GM23338 (cell line): ENCODE measurements around the gene CDH5. TPM values are rescaled to one million over a fixed set of nuclear protein-coding genes. Genes with fewer than 3 reads are reported as not detected.

Experiments
- ATAC-seq: fragments of 200-7000 bp; cut with Tn5 transposase; 3 replicates; pipeline ENCODE4 v1.9.1; 2020
- DNase-seq: peaks from one replicate; pipeline ENCODE4 v3.0.0-alpha.2; 2015; ENCODE audit warnings: low spot score
- H2AFZ ChIP-seq: fragments of 200-600 bp; sonication (generic); 2 replicates; pipeline ENCODE4 v1.8.0; 2016; ENCODE audit warnings: antibody characterized with exemption, mild to moderate bottlenecking, moderate library complexity
- H3F3A ChIP-seq: fragments of 200-600 bp; sonication (generic); replicated peaks from 2 replicates; pipeline ENCODE4 v1.8.0; 2017; ENCODE audit warnings: antibody characterized with exemption, mixed run types, low read depth
- H3K27ac ChIP-seq: fragments of 200-600 bp; sonication (generic); 2 replicates; pipeline ENCODE4 v1.6.1; 2016; ENCODE audit warnings: low read depth
- H3K27me3 ChIP-seq: fragments of 200-600 bp; sonication (generic); 2 replicates; pipeline ENCODE4 v1.8.0; 2016; ENCODE audit warnings: mild to moderate bottlenecking, mixed run types, moderate library complexity; ENCODE audit not compliant: insufficient read depth
- H3K36me3 ChIP-seq: fragments of 200-600 bp; sonication (generic); 2 replicates; pipeline ENCODE4 v1.8.0; 2016; ENCODE audit warnings: mild to moderate bottlenecking; ENCODE audit not compliant: insufficient read depth
- H3K4me1 ChIP-seq: fragments of 200-600 bp; sonication (generic); 2 replicates; pipeline ENCODE4 v1.8.0; 2016; ENCODE audit warnings: mild to moderate bottlenecking, moderate library complexity; ENCODE audit not compliant: insufficient read depth
- H3K4me2 ChIP-seq: fragments of 200-600 bp; sonication (generic); 2 replicates; pipeline ENCODE4 v1.7.1; 2017; ENCODE audit warnings: mixed run types
- H3K4me3 ChIP-seq: fragments of 200-600 bp; sonication (generic); 2 replicates; pipeline ENCODE4 v1.6.1; 2016; ENCODE audit warnings: mixed run types
- H3K79me2 ChIP-seq: fragments of 200-600 bp; sonication (generic); replicated peaks from 2 replicates; pipeline ENCODE4 v1.8.0; 2017; ENCODE audit warnings: mild to moderate bottlenecking; ENCODE audit not compliant: insufficient read depth
- H3K9me2 ChIP-seq: fragments of 200-600 bp; sonication (generic); 2 replicates; pipeline ENCODE4 v1.8.0; 2017; ENCODE audit not compliant: insufficient read depth
- H4K20me1 ChIP-seq: fragments of 200-600 bp; sonication (generic); replicated peaks from 2 replicates; pipeline ENCODE4 v1.8.0; 2017; ENCODE audit warnings: mild to moderate bottlenecking; ENCODE audit not compliant: insufficient read depth
- H3K27ac Mint-ChIP-seq: 2 replicates; pipeline ENCODE4 v1.8.0; 2020; ENCODE audit warnings: inconsistent platforms, mild to moderate bottlenecking, moderate library complexity, mixed read lengths
- H3K27me3 Mint-ChIP-seq: 3 replicates; pipeline ENCODE4 v1.8.0; 2022; ENCODE audit warnings: low read depth, mild to moderate bottlenecking, moderate library complexity, mixed read lengths, inconsistent platforms; ENCODE audit not compliant: insufficient read depth, poor library complexity
- H3K36me3 Mint-ChIP-seq: 3 replicates; pipeline ENCODE4 v1.8.0; 2021; ENCODE audit warnings: low read depth, mild to moderate bottlenecking, inconsistent platforms, moderate library complexity, mixed read lengths
- H3K4me1 Mint-ChIP-seq: 3 replicates; pipeline ENCODE4 v1.8.0; 2020; ENCODE audit warnings: mild to moderate bottlenecking, inconsistent platforms, mixed read lengths
- H3K4me3 Mint-ChIP-seq: 3 replicates; pipeline ENCODE4 v1.8.0; 2021; ENCODE audit warnings: moderate library complexity, mild to moderate bottlenecking, inconsistent platforms, mixed read lengths
- H3K9me3 Mint-ChIP-seq: 3 replicates; pipeline ENCODE4 v1.8.0; 2020; ENCODE audit warnings: moderate library complexity, mild to moderate bottlenecking, inconsistent platforms, mixed read lengths
- CREB1 ChIP-seq: fragments of 250-450 bp; sonication (Bioruptor Pico); IDR thresholded peaks from 2 replicates; pipeline ENCODE4 v1.5.0; 2020; ENCODE audit warnings: low read depth, mild to moderate bottlenecking, moderate library complexity
- CTCF ChIP-seq, 2 experiments: fragments of 200-600 bp in 1 of 2; sonication (generic) in 1 of 2; conservative IDR thresholded peaks; 2 replicates each; pipeline versions ENCODE4 v1.5.1 to v1.6.1; 2016 to 2017; ENCODE audit warnings: antibody characterized with exemption in 2 of 2, low read depth in 2 of 2, mild to moderate bottlenecking in 2 of 2, moderate library complexity in 1 of 2
- ETS1 ChIP-seq: IDR thresholded peaks from 2 replicates; pipeline ENCODE4 v1.6.1; 2016; ENCODE audit warnings: antibody characterized with exemption
- EZH2 ChIP-seq: fragments of 200-600 bp; sonication (generic); IDR thresholded peaks from one replicate; pipeline ENCODE4 v1.8.0; 2017; ENCODE audit warnings: antibody characterized with exemption, mild to moderate bottlenecking, low read depth; ENCODE audit not compliant: unreplicated experiment
- EZH2phosphoT487 ChIP-seq: fragments of 200-600 bp; sonication (generic); IDR thresholded peaks from one replicate; pipeline ENCODE4 v1.8.1; 2018; ENCODE audit warnings: antibody characterized with exemption; ENCODE audit not compliant: unreplicated experiment
- JUNB ChIP-seq: IDR thresholded peaks from one replicate; pipeline ENCODE4 v1.6.1; 2016; ENCODE audit warnings: antibody characterized with exemption; ENCODE audit not compliant: unreplicated experiment
- NANOG ChIP-seq: IDR thresholded peaks from 2 replicates; pipeline ENCODE4 v1.6.1; 2016; ENCODE audit warnings: antibody characterized with exemption, borderline replicate concordance
- POLR2AphosphoS5 ChIP-seq: IDR thresholded peaks from 2 replicates; pipeline ENCODE4 v1.6.1; 2016; ENCODE audit warnings: antibody characterized with exemption, low read depth
- REST ChIP-seq: IDR thresholded peaks from one replicate; pipeline ENCODE4 v1.6.1; 2018; ENCODE audit warnings: antibody characterized with exemption; ENCODE audit not compliant: unreplicated experiment
- STAT1 ChIP-seq: IDR thresholded peaks from one replicate; pipeline ENCODE4 v1.6.1; 2016; ENCODE audit warnings: antibody characterized with exemption; ENCODE audit not compliant: unreplicated experiment
- ZNF114 ChIP-seq: fragments of 250-450 bp; sonication (Bioruptor Pico); IDR thresholded peaks from 2 replicates; pipeline ENCODE4 v1.5.0; 2020; ENCODE audit warnings: mild to moderate bottlenecking, moderate library complexity
- ZNF331 ChIP-seq: fragments of 250-450 bp; sonication (Bioruptor Pico); IDR thresholded peaks from 2 replicates; pipeline ENCODE4 v1.5.0; 2020; ENCODE audit warnings: low read depth, mild to moderate bottlenecking, moderate library complexity
- ZNF462 ChIP-seq: fragments of 250-450 bp; sonication (Bioruptor Pico); IDR thresholded peaks from 2 replicates; pipeline ENCODE4 v1.5.0; 2020; ENCODE audit warnings: mild to moderate bottlenecking, moderate library complexity
- polyA plus RNA-seq: library from polyadenylated mRNA; unstranded; fragments of >200 nt; fragmentation: Nextera tagmentation; extraction: Ambion mirVana; gene quantifications from 2 replicates; pipeline ENCODE4 v1.2.1, GENCODE V29; 2016
- total RNA-seq: library from RNA; depleted of rRNA; stranded (reverse); fragments of >200 nt; shearing (Covaris generic); gene quantifications from 2 replicates; pipeline ENCODE4 v1.2.3, GENCODE V29; 2014

Gene CDH5
- total and polyA plus RNA-seq, 2 experiments from 2014 or later: 0.18 TPM; not detected in 1

GRCh38 chr16:66365651-66366050 is 840 bp upstream of the CDH5 start:
- no peak for ATAC-seq
- no peak overlapping the region for H3K4me2 ChIP-seq
- no peak overlapping the region for H3K27ac ChIP-seq
- no peak overlapping the region for H3K4me3 ChIP-seq
- H3K4me3 Mint-ChIP-seq: no peak overlapping the region
- H2AFZ ChIP-seq: no peak overlapping the region
- H4K20me1 ChIP-seq: no peaks in the 10 kb centered on the region
- no peaks in the 10 kb centered on the region for H3K9me2 ChIP-seq
- H3F3A ChIP-seq: no peaks in the 10 kb centered on the region
- peaks cover 49% of the 10 kb centered on the region for H3K4me1 Mint-ChIP-seq
- no peak for TF ChIP-seq REST
- no peak for TF ChIP-seq ETS1
- no peak for TF ChIP-seq EZH2phosphoT487
- TF ChIP-seq CTCF (conservative IDR thresholded peaks at IDR 0.05; ENCODE audit: low read depth in 2 of 2): no peak
- no peak for TF ChIP-seq ZNF114 (CRISPR knock-in tag)
- no peak for TF ChIP-seq JUNB
- no peak for TF ChIP-seq CREB1 (CRISPR knock-in tag)
- TF ChIP-seq ZNF462 (CRISPR knock-in tag): no peak
- TF ChIP-seq STAT1: no peak
- TF ChIP-seq NANOG: no peak
- TF ChIP-seq EZH2: no peak
- no peak for TF ChIP-seq ZNF331
- TF ChIP-seq POLR2AphosphoS5: no peak
- H3K27ac Mint-ChIP-seq: no peak overlapping the region
- no peaks in the 10 kb centered on the region for H3K36me3 ChIP-seq
- peaks cover 9% of the 10 kb centered on the region; the same call in 1 of the 2 replicates for H3K4me1 ChIP-seq
- no peaks in the 10 kb centered on the region for H3K27me3 ChIP-seq
- no peaks in the 10 kb centered on the region for H3K36me3 Mint-ChIP-seq
- DNase-seq: no peak
- no peaks in the 10 kb centered on the region for H3K9me3 Mint-ChIP-seq
- peaks cover 13% of the 10 kb centered on the region for H3K27me3 Mint-ChIP-seq
- no peaks in the 10 kb centered on the region for H3K79me2 ChIP-seq
